SU-DHL-6 (cell line): ENCODE measurements around the gene LRRC37B.
"Not testable (repeated sequence)": the region's sequence is repeated elsewhere in the genome, so short reads cannot be mapped to it uniquely, and the experiment has no call there.

Experiments
- H2AFZ ChIP-seq: fragments of 200-600 bp; sonication (generic); 2 replicates; pipeline ENCODE4 v1.6.1; 2014; ENCODE audit warnings: low read depth, mild to moderate bottlenecking, moderate library complexity, mixed read lengths, antibody characterized with exemption, low read length; ENCODE audit not compliant: severe bottlenecking
- H3F3A ChIP-seq: fragments of 200-600 bp; shearing (Covaris generic); 2 replicates; pipeline ENCODE4 v1.6.0; 2016; ENCODE audit warnings: antibody characterized with exemption, mild to moderate bottlenecking; ENCODE audit not compliant: insufficient read depth
- H3K27ac ChIP-seq: fragments of 200-600 bp; sonication (generic); 2 replicates; pipeline ENCODE4 v1.5.1; 2016; ENCODE audit warnings: low read depth, mild to moderate bottlenecking, low read length, moderate library complexity, mixed read lengths
- H3K27me3 ChIP-seq: fragments of 200-600 bp; sonication (generic), shearing (Covaris generic); 2 replicates; pipeline ENCODE4 v1.6.0; 2014; ENCODE audit warnings: mild to moderate bottlenecking, low read length
- H3K36me3 ChIP-seq: fragments of 200-600 bp; sonication (generic); 2 replicates; pipeline ENCODE4 v1.6.1; 2014; ENCODE audit warnings: mild to moderate bottlenecking, low read length, mixed read lengths
- H3K4me2 ChIP-seq: fragments of 300-600, 200-600 bp; shearing (Covaris generic), sonication (generic); 2 replicates; pipeline ENCODE4 v1.6.0; 2014; ENCODE audit warnings: low read length, low read depth, mild to moderate bottlenecking; ENCODE audit not compliant: poor library complexity, severe bottlenecking
- H3K4me3 ChIP-seq: fragments of 200-600 bp; sonication (generic); 2 replicates; pipeline ENCODE4 v1.5.1; 2014; ENCODE audit warnings: antibody characterized with exemption, low read length, mild to moderate bottlenecking, mixed read lengths; ENCODE audit not compliant: insufficient read depth, poor library complexity, severe bottlenecking
- H3K79me2 ChIP-seq: fragments of 200-600 bp; sonication (generic); 2 replicates; pipeline ENCODE4 v1.6.1; 2014; ENCODE audit warnings: mild to moderate bottlenecking, low read length, moderate library complexity; ENCODE audit not compliant: insufficient read depth
- H3K9ac ChIP-seq: fragments of 200-600 bp; sonication (generic); 2 replicates; pipeline ENCODE4 v1.7.0; 2014; ENCODE audit warnings: mild to moderate bottlenecking, low read length
- H3K9me2 ChIP-seq: fragments of 200-600 bp; sonication (generic); replicated peaks from 2 replicates; pipeline ENCODE4 v1.6.1; 2014; ENCODE audit warnings: low read length; ENCODE audit not compliant: insufficient read depth
- H3K9me3 ChIP-seq: fragments of 200-600 bp; sonication (generic); 2 replicates; pipeline ENCODE4 v1.6.1; 2014; ENCODE audit warnings: low read length, mixed read lengths; ENCODE audit not compliant: insufficient read depth
- H4K20me1 ChIP-seq: fragments of 200-600 bp; sonication (generic); 2 replicates; pipeline ENCODE4 v1.6.1; 2014; ENCODE audit warnings: low read depth, mild to moderate bottlenecking, antibody characterized with exemption, low read length, moderate library complexity, mixed read lengths

Gene LRRC37B

GRCh38 chr17:32054985-32055384, 47.8 kb downstream of the LRRC37B start:
- H3K9me3 ChIP-seq, H3K9me2 ChIP-seq, H3K4me2 ChIP-seq, H3F3A ChIP-seq, H3K36me3 ChIP-seq, H3K79me2 ChIP-seq, H3K27ac ChIP-seq, H3K4me3 ChIP-seq, H3K9ac ChIP-seq, H4K20me1 ChIP-seq, H3K27me3 ChIP-seq, H2AFZ ChIP-seq: not testable (repeated sequence)

- H2AFZ ChIP-seq, H3K9ac ChIP-seq, H4K20me1 ChIP-seq, H3K27ac ChIP-seq, H3K9me2 ChIP-seq, H3K4me2 ChIP-seq, H3F3A ChIP-seq, H3K4me3 ChIP-seq, H3K79me2 ChIP-seq, H3K27me3 ChIP-seq, H3K36me3 ChIP-seq, H3K9me3 ChIP-seq: not testable (repeated sequence)
These were observed 48.2 kb downstream of the LRRC37B start for GRCh38 chr17:32055425-32055824.

GRCh38 chr17:32056500-32056899, 49.3 kb downstream of the LRRC37B start:
- H3K79me2 ChIP-seq, H3K9ac ChIP-seq, H3F3A ChIP-seq, H3K36me3 ChIP-seq, H3K27ac ChIP-seq, H3K4me3 ChIP-seq, H3K4me2 ChIP-seq, H3K9me2 ChIP-seq, H2AFZ ChIP-seq, H3K27me3 ChIP-seq, H3K9me3 ChIP-seq, H4K20me1 ChIP-seq: not testable (repeated sequence)

- H3K27me3 ChIP-seq, H3K36me3 ChIP-seq, H3K9ac ChIP-seq, H3K9me2 ChIP-seq, H2AFZ ChIP-seq, H3F3A ChIP-seq, H3K9me3 ChIP-seq, H4K20me1 ChIP-seq, H3K79me2 ChIP-seq, H3K27ac ChIP-seq, H3K4me2 ChIP-seq, H3K4me3 ChIP-seq: not testable (repeated sequence)
These were observed 50.4 kb downstream of the LRRC37B start for GRCh38 chr17:32057460-32058105.

- H3F3A ChIP-seq, H4K20me1 ChIP-seq, H3K27ac ChIP-seq, H3K9ac ChIP-seq, H3K4me2 ChIP-seq, H2AFZ ChIP-seq, H3K4me3 ChIP-seq, H3K9me2 ChIP-seq, H3K27me3 ChIP-seq, H3K36me3 ChIP-seq, H3K79me2 ChIP-seq, H3K9me3 ChIP-seq: not testable (repeated sequence)
These were observed 53.5 kb downstream of the LRRC37B start for GRCh38 chr17:32060695-32061094.

- not testable (repeated sequence) for H3F3A ChIP-seq, H3K9ac ChIP-seq, H3K27ac ChIP-seq, H3K79me2 ChIP-seq, H3K9me2 ChIP-seq, H2AFZ ChIP-seq, H3K36me3 ChIP-seq, H4K20me1 ChIP-seq, H3K9me3 ChIP-seq, H3K4me2 ChIP-seq, H3K4me3 ChIP-seq, H3K27me3 ChIP-seq
These were observed 54.7 kb downstream of the LRRC37B start for GRCh38 chr17:32061840-32062239.

GRCh38 chr17:32064091-32064490, 56.9 kb downstream of the LRRC37B start:
- H3K9me3 ChIP-seq, H3K27me3 ChIP-seq, H3K9ac ChIP-seq, H3K9me2 ChIP-seq, H3K27ac ChIP-seq, H3F3A ChIP-seq, H3K79me2 ChIP-seq, H3K36me3 ChIP-seq, H3K4me2 ChIP-seq, H4K20me1 ChIP-seq, H3K4me3 ChIP-seq, H2AFZ ChIP-seq: not testable (repeated sequence)

- not testable (repeated sequence) for H3K9ac ChIP-seq, H3K79me2 ChIP-seq, H3K27ac ChIP-seq, H3K9me3 ChIP-seq, H3F3A ChIP-seq, H3K9me2 ChIP-seq, H4K20me1 ChIP-seq, H3K4me2 ChIP-seq, H3K4me3 ChIP-seq, H3K27me3 ChIP-seq, H2AFZ ChIP-seq, H3K36me3 ChIP-seq
These were observed 59.0 kb downstream of the LRRC37B start for GRCh38 chr17:32066123-32066680.
